Measurements from ENCODE around the gene FIBP. TPM values are rescaled to one million over a fixed set of nuclear protein-coding genes. Genes with fewer than 3 reads are reported as not detected.
A peak's percentile ranks its signal among the peaks of the same experiment; 100 is the strongest.

FIBP gene
- total and polyA plus RNA-seq, 2 of the 8 experiments (the other 6 are each of a cell fraction or from before 2014, with no cell fraction given), result 74.3 to 173 TPM

DNA sequence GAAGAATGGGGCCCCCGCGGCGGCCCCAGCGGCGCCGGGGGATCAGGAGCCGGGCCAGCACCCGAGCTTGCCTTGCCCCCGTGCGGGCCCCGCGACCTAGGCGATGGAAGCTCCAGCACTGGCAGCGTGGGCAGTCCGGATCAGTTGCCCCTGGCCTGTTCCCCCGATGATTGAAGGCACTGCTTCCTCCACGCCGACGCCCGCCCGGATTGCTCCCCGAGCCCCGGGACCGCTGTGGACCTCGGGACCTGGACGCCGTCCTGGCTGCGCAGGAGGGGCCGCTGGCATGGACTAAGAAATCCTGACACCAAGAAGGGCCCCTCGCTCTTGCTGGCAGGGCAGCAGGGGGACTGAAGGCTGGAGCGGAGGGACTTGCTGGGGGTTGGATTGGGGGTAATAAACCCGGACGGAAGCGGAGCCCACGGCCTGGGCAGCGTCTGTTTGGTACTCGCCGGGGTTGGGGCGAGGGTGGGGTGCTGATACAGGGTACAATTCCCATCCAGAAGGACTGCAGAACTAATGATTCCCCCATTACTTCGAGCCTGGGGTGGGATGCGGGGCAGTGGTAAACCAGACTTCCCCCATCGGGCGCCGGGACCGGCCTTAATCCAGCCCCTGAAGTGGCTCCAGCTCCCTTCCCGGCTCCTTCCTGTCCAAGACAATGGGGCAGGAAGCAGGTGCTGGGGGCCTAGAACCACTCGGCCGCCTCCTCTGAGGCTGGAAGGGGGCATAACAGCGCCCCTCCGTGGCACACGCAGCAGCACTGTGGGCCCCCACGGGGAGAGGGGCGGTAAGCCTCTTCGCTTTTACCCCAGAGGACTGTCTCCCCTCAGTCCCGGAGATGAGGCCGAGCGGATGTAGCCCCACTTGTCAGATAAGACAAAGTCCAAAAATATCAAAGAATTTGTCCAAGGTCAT is 3.2 kb upstream of the FIBP start (continued):
- TF ChIP-seq EGR1 (IDR thresholded peaks at IDR 0.05; ENCODE audit: borderline replicate concordance, low read depth, low read length) (no peak), SRF (IDR thresholded peaks at IDR 0.05; ENCODE audit: low read depth, low read length) (no peak), ZNF274 (IDR thresholded peaks at IDR 0.05; ENCODE audit: borderline replicate concordance, extremely low read depth, low read length) (no peak), CREB1 (IDR thresholded peaks at IDR 0.05) (no peak), RBBP5 (IDR thresholded peaks at IDR 0.05; ENCODE audit: borderline replicate concordance, low read depth, low read length) (no peak), KDM4A (IDR thresholded peaks at IDR 0.05; ENCODE audit: low read depth, low read length, severe bottlenecking) (no peak), NRF1 (IDR thresholded peaks at IDR 0.05; ENCODE audit: low read depth, low read length) (no peak), SP4 (IDR thresholded peaks at IDR 0.05; ENCODE audit: low read length) (no peak), EP300 (IDR thresholded peaks at IDR 0.05; ENCODE audit: borderline replicate concordance in 1 of 2, low read depth in 2 of 2, low read length in 2 of 2) (no peak), BCL11A (IDR thresholded peaks at IDR 0.05; ENCODE audit: low read depth in 2 of 2, low read length in 2 of 2) (no peak), POU5F1 (IDR thresholded peaks at IDR 0.05; ENCODE audit: low read depth, low read length) (no peak), YY1 (IDR thresholded peaks at IDR 0.05; ENCODE audit: low read depth, low read length) (no peak), CEBPB (IDR thresholded peaks at IDR 0.05; ENCODE audit: low read depth, low read length) (no peak), KDM1A (IDR thresholded peaks at IDR 0.05; ENCODE audit: borderline replicate concordance, low read length) (no peak), NANOG (IDR thresholded peaks at IDR 0.05; ENCODE audit: insufficient read depth, low read depth, low read length, poor library complexity, severe bottlenecking) (no peak), HDAC2 (IDR thresholded peaks at IDR 0.05; ENCODE audit: borderline replicate concordance in 1 of 2, low read depth in 2 of 2, low read length in 2 of 2) (0 out of 4 replicates have a peak, but pooled peaks of 1 of the 2 experiments have one; percentile 45), CHD2 (IDR thresholded peaks at IDR 0.05; ENCODE audit: low read length) (no peak), SIX5 (IDR thresholded peaks at IDR 0.05; ENCODE audit: low read depth, low read length) (no peak), TAF1 (IDR thresholded peaks at IDR 0.05; ENCODE audit: low read depth, low read length) (peak; percentile 16; the same call in 1 of the 2 replicates), RAD21 (IDR thresholded peaks at IDR 0.05 in 1 of 2, conservative IDR thresholded peaks at IDR 0.05 in 1 of 2; ENCODE audit: low read depth in 2 of 2, low read length in 2 of 2) (peak in 1 of 2 experiments; percentile 32; a peak in 1 of 4 replicates), HDAC6 (IDR thresholded peaks at IDR 0.05; ENCODE audit: low read depth, low read length) (no peak), SIN3A (conservative IDR thresholded peaks at IDR 0.05 in 1 of 2, IDR thresholded peaks at IDR 0.05 in 1 of 2; ENCODE audit: low read depth in 1 of 2, low read length in 2 of 2) (0 out of 4 replicates have a peak, but pooled peaks of 1 of the 2 experiments have one; percentile 47)
- TF ChIP-seq, protein P1, sequence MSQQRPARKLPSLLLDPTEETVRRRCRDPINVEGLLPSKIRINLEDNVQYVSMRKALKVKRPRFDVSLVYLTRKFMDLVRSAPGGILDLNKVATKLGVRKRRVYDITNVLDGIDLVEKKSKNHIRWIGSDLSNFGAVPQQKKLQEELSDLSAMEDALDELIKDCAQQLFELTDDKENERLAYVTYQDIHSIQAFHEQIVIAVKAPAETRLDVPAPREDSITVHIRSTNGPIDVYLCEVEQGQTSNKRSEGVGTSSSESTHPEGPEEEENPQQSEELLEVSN (IDR thresholded peaks at IDR 0.05), result no peak
